K562 (cell line): ENCODE results near the gene LENEP. TPM values are rescaled to one million over a fixed set of nuclear protein-coding genes. Genes with fewer than 3 reads are reported as not detected.

Source experiments
- ADNP ChIP-seq: fragments of 200-800 bp; sonication (Bioruptor generic); IDR thresholded peaks from 2 replicates; pipeline ENCODE4 v1.6.1; 2016; ENCODE audit warnings: missing genetic modification characterization, missing compliant biosample characterization
- ASH1L ChIP-seq: fragments of 450-650 bp; IDR thresholded peaks from 2 replicates; pipeline ENCODE4 v1.6.1; 2018; ENCODE audit warnings: borderline replicate concordance, mild to moderate bottlenecking, low read depth; ENCODE audit not compliant: partially characterized antibody
- CC2D1A ChIP-seq: fragments of 450-650 bp; IDR thresholded peaks from 2 replicates; pipeline ENCODE4 v1.6.1; 2017; ENCODE audit warnings: mild to moderate bottlenecking
- CREB1 ChIP-seq, 2 experiments: sonication (generic) in 1 of 2; formaldehyde crosslinking in 1 of 2; IDR thresholded peaks; 2 replicates each; pipeline versions ENCODE4 v1.6.1 to v1.8.0; 2012 to 2022; ENCODE audit warnings: inconsistent platforms in 1 of 2, mild to moderate bottlenecking in 1 of 2, missing genetic modification reagents in 1 of 2, moderate library complexity in 1 of 2
- DIDO1 ChIP-seq: fragments of 450-650 bp; IDR thresholded peaks from 2 replicates; pipeline ENCODE4 v1.6.1; 2016; ENCODE audit warnings: low read depth, missing biosample characterization, missing genetic modification characterization
- GABPB1 ChIP-seq: sonication (generic); formaldehyde crosslinking; IDR thresholded peaks from 2 replicates; pipeline ENCODE4 v1.8.0; 2022; ENCODE audit warnings: mild to moderate bottlenecking, missing genetic modification reagents
- HMGXB4 ChIP-seq: sonication (generic); formaldehyde crosslinking; IDR thresholded peaks from 2 replicates; pipeline ENCODE4 v1.8.1; 2023; ENCODE audit warnings: mild to moderate bottlenecking, missing genetic modification reagents
- KLF1 ChIP-seq: fragments of 450-650 bp; IDR thresholded peaks from 2 replicates; pipeline ENCODE4 v1.6.1; 2016; ENCODE audit warnings: missing genetic modification characterization, missing compliant biosample characterization
- LCOR ChIP-seq: sonication (generic); formaldehyde crosslinking; IDR thresholded peaks from 2 replicates; pipeline ENCODE4 v1.8.0; 2022; ENCODE audit warnings: mild to moderate bottlenecking, missing genetic modification reagents
- LEF1 ChIP-seq: fragments of 450-650 bp; IDR thresholded peaks from 2 replicates; pipeline ENCODE4 v1.6.1; 2016; ENCODE audit warnings: mild to moderate bottlenecking
- NRF1 ChIP-seq, 2 experiments: fragments of 450-650 bp; IDR thresholded peaks in 1 of 2; conservative IDR thresholded peaks in 1 of 2; 2 replicates each; pipeline ENCODE4 v1.6.1; 2014; ENCODE audit warnings: mild to moderate bottlenecking in 2 of 2
- OTX1 ChIP-seq: fragments of 450-650 bp; formaldehyde crosslinking; IDR thresholded peaks from 2 replicates; pipeline ENCODE4 v1.4.0; 2022; ENCODE audit warnings: mild to moderate bottlenecking
- POLR2A ChIP-seq: fragments of 450-650 bp; conservative IDR thresholded peaks from 2 replicates; pipeline ENCODE4 v1.6.1; 2016
- RNF2 ChIP-seq: sonication (generic); IDR thresholded peaks from 2 replicates; pipeline ENCODE4 v1.6.1; 2016
- U2AF1 ChIP-seq: fragments of 200-400 bp; formaldehyde crosslinking; optimal IDR thresholded peaks from 2 replicates; pipeline ENCODE3; 2017; ENCODE audit warnings: mild to moderate bottlenecking, low read depth, low read length, moderate library complexity
- XRCC3 ChIP-seq: fragments of 450-650 bp; IDR thresholded peaks from 2 replicates; pipeline ENCODE4 v1.6.1; 2017; ENCODE audit warnings: mild to moderate bottlenecking, moderate library complexity
- ZBTB34 ChIP-seq: fragments of 250-450 bp; sonication (Bioruptor Pico); IDR thresholded peaks from 2 replicates; pipeline ENCODE4 v1.8.0; 2021; ENCODE audit warnings: mild to moderate bottlenecking, moderate library complexity
- ZNF384 ChIP-seq: IDR thresholded peaks from 2 replicates; pipeline ENCODE4 v1.6.1; 2012; ENCODE audit warnings: low read depth, low read length, improper control_type of control experiment
- ZNF586 ChIP-seq: fragments of 450-650 bp; formaldehyde crosslinking; conservative IDR thresholded peaks from 2 replicates; pipeline ENCODE4 v1.4.0; 2020; ENCODE audit warnings: mild to moderate bottlenecking, moderate library complexity
- ZNF766 ChIP-seq: fragments of 200-800 bp; sonication (Bioruptor generic); conservative IDR thresholded peaks from 2 replicates; pipeline ENCODE4 v1.6.1; 2016; ENCODE audit warnings: missing genetic modification characterization, missing compliant biosample characterization
- polyA plus RNA-seq, 8 experiments: library from polyadenylated mRNA; depleted of rRNA in 4 of 8; stranded (reverse) in 5 of 8; unstranded in 3 of 8; fragments of >200 nt; fragmentation: Nextera tagmentation in 2 of 8; fragmentation: Illumina TruSeq in 1 of 8; extraction: Ambion mirVana in 2 of 8; extraction: Trizol in 1 of 8; gene quantifications; 2 replicates each; pipeline versions ENCODE4 v1.2.1 to v1.2.3, GENCODE V29; 2011 to 2014; ENCODE audit warnings: inconsistent platforms in 1 of 8, missing spikeins in 1 of 8
- total RNA-seq, 7 experiments: library from RNA; depleted of rRNA in 6 of 7; stranded (reverse); fragments of >200 nt in 6 of 7; fragmentation: Illumina TruSeq in 2 of 7; extraction: Trizol in 2 of 7; gene quantifications; 2 replicates each; pipeline versions ENCODE4 v1.2.1 to v1.2.3, GENCODE V29; 2011 to 2021; ENCODE audit warnings: low replicate concordance in 1 of 7
- TF ChIP-seq, protein P1 (sequence below): sonication (generic); formaldehyde crosslinking; IDR thresholded peaks from 2 replicates; pipeline ENCODE4 v1.5.0; 2020; ENCODE audit warnings: missing genetic modification reagents
- TF ChIP-seq, protein P2 (sequence below): fragments of 250-450 bp; sonication (Bioruptor Pico); IDR thresholded peaks from 2 replicates; pipeline ENCODE4 v1.5.0; 2021; ENCODE audit warnings: mild to moderate bottlenecking, borderline replicate concordance

Gene LENEP
- total and polyA plus RNA-seq, 9 of the 15 experiments (the other 6 are each of a cell fraction or from before 2014, with no cell fraction given) = 0.23 to 0.87 (median 0.67) TPM; not detected in 5

DNA sequence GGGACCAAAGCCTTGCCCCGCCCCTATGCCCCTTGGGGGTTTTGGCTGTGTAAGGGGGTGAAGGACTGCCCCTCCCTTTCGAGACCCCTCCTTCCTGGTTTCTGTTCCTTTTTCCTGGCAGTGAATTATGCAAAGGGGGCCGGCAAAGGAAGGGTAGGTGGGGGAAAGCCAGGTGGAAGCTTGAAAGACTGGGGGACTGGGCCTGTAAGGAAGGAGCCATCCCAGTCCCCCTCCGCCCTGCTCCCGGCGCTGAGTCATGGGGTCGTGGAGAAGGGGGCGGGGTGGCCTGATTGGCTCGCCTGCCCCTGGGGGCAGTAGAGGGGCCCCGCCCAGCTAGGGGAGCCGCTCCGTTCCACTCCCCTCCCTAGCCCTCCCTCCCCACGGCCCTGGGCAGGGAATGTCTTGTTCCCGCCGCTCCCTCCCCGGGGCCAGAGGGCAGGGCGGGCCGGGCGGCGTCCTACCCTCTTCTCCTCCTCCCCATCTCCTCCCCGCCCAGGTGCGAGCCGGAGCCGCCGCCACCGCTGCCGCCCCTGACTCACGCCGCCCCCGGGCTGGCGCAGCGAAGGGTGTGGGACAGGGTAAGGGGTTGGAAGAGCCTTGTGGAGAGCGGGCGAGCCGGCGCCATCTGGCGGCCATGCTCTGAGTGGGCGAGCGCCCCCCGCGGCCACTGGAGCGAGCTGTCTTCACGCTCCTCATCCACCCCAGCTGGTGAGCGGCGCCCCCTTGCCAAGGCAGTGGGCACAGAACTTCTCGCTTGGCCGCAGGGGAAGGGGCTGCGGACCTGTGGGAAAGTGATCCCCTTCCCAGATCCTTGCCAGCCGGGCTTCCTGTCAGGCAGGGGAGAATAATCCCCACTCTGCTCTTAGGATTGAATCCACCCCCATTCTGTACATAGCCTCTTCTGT is 23.9 kb downstream of the LENEP start (continued):
- peak; percentile 97 for TF ChIP-seq LCOR (CRISPR knock-in tag)
- TF ChIP-seq ADNP (tag) = no peak
- peak; percentile 82 for TF ChIP-seq U2AF1
- TF ChIP-seq NRF1 (conservative IDR thresholded peaks at IDR 0.05 in 1 of 2, IDR thresholded peaks at IDR 0.05 in 1 of 2) = peak; percentile 65 to 75
- TF ChIP-seq OTX1 (CRISPR knock-in tag) = peak; percentile 67; the same call in 1 of the 2 replicates
- TF ChIP-seq, protein P1, sequence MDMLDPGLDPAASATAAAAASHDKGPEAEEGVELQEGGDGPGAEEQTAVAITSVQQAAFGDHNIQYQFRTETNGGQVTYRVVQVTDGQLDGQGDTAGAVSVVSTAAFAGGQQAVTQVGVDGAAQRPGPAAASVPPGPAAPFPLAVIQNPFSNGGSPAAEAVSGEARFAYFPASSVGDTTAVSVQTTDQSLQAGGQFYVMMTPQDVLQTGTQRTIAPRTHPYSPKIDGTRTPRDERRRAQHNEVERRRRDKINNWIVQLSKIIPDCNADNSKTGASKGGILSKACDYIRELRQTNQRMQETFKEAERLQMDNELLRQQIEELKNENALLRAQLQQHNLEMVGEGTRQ (CRISPR knock-in tag) = no peak
- TF ChIP-seq KLF1 (tag) = no peak; the same call in 1 of the 2 replicates
- TF ChIP-seq CC2D1A = 0 out of 2 replicates have a peak, but pooled peaks have one; percentile 21
- TF ChIP-seq, protein P2, sequence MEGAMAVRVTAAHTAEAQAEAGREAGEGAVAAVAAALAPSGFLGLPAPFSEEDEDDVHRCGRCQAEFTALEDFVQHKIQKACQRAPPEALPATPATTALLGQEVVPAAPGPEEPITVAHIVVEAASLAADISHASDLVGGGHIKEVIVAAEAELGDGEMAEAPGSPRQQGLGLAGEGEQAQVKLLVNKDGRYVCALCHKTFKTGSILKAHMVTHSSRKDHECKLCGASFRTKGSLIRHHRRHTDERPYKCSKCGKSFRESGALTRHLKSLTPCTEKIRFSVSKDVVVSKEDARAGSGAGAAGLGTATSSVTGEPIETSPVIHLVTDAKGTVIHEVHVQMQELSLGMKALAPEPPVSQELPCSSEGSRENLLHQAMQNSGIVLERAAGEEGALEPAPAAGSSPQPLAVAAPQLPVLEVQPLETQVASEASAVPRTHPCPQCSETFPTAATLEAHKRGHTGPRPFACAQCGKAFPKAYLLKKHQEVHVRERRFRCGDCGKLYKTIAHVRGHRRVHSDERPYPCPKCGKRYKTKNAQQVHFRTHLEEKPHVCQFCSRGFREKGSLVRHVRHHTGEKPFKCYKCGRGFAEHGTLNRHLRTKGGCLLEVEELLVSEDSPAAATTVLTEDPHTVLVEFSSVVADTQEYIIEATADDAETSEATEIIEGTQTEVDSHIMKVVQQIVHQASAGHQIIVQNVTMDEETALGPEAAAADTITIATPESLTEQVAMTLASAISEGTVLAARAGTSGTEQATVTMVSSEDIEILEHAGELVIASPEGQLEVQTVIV = no peak
- no peak for TF ChIP-seq DIDO1 (tag)
- TF ChIP-seq POLR2A = peak; percentile 63
- peak; percentile 39 for TF ChIP-seq CREB1 (IDR thresholded peaks at IDR 0.05)
- peak; percentile 70 for TF ChIP-seq CREB1 (CRISPR knock-in tag; IDR thresholded peaks at IDR 0.05)
- peak; percentile 86 for TF ChIP-seq GABPB1 (CRISPR knock-in tag)
- 0 out of 2 replicates have a peak, but pooled peaks have one; percentile 27 for TF ChIP-seq LEF1
- TF ChIP-seq RNF2 = peak; percentile 76; the same call in 1 of the 2 replicates
- TF ChIP-seq HMGXB4 (CRISPR knock-in tag) = peak; percentile 91; the same call in 1 of the 2 replicates
- peak; percentile 25; the same call in 1 of the 2 replicates for TF ChIP-seq ZNF384
- no peak for TF ChIP-seq ASH1L
- TF ChIP-seq XRCC3 = no peak
- TF ChIP-seq ZNF766 = 0 out of 2 replicates have a peak, but pooled peaks have one; percentile 53
- no peak for TF ChIP-seq ZNF586 (CRISPR knock-in tag)
- TF ChIP-seq ZBTB34 (CRISPR knock-in tag) = no peak
